ENCODE data around the gene GLTP. TPM values are rescaled to one million over a fixed set of nuclear protein-coding genes. Genes with fewer than 3 reads are reported as not detected.

The GLTP gene
- total RNA-seq, 4 donors from 2014 or later = 207 to 654 (median 526) TPM

DNA sequence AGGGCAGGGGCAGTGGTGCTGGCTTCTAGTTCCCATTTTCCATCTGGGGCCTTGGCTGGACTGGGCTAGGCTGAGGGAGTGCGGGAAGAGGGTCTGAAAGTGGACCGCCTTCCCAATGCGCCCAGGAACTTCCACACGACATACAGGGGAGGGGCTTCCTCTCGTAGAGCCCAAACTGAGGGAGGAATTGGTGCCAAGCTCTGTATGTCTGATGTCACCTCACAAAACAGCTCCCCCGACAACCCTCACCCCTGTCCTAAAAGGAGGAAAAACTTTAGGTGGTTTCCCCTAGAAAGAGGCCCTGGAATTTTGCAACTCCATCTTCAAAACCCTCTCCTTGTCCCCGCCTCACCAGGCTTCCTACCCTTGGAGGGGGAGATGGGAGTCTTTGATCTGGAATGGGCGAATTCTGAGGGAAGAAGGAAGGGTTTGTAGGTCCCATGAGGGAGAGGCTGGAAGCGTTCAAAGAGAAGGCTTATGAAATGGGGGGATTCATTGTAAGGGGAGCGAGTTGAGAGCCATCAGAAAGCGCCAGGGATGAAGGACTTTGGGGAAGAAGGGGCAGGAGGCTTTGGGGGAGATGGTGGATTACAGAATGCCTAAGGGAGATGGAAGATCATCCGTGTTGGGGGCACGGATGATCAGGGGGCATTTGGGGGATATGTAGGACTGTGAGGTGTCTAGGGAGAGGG lies 844 bp downstream of the GLTP start:
- peak overlapping the region; percentile 90 for H3K27ac ChIP-seq
- H3K4me1 ChIP-seq = peaks cover 62% of the 10 kb centered on the region
- no peak for DNase-seq (ENCODE audit: low spot score in 2 of 2)
- TF ChIP-seq POLR2AphosphoS5 (IDR thresholded peaks at IDR 0.05) (no peak), POLR2A (IDR thresholded peaks at IDR 0.05) (no peak), EP300 (IDR thresholded peaks at IDR 0.05) (no peak), CTCF (IDR thresholded peaks at IDR 0.05) (no peak)
- peak overlapping the region; percentile 91 for H3K4me3 ChIP-seq
- no peaks in the 10 kb centered on the region for H3K27me3 ChIP-seq
- H3K9me3 ChIP-seq = no peaks in the 10 kb centered on the region
- 7% methylated on average over 12 of the region's 13 CpGs for WGBS
- no peaks in the 10 kb centered on the region for H3K36me3 ChIP-seq

- Histone ChIP-seq H3K27me3 (no peaks in the 10 kb centered on the region), H3K27ac (peak overlapping the region; percentile 90), H3K9me3 (no peaks in the 10 kb centered on the region), H3K4me3 (peak overlapping the region; percentile 91), H3K4me1 (peaks cover 70% of the 10 kb centered on the region), H3K36me3 (no peaks in the 10 kb centered on the region)
- TF ChIP-seq POLR2A (IDR thresholded peaks at IDR 0.05) = no peak
- no peak for TF ChIP-seq CTCF (IDR thresholded peaks at IDR 0.05)
- no peak for TF ChIP-seq EP300 (IDR thresholded peaks at IDR 0.05)
- no peak for TF ChIP-seq POLR2AphosphoS5 (IDR thresholded peaks at IDR 0.05)
- DNase-seq (ENCODE audit: low spot score in 2 of 2) = no peak
- 31% methylated on average over 7 of the region's 7 CpGs for WGBS
Measured at GRCh38 chr12:109878749-109879148, 1.6 kb downstream of the GLTP start.

DNA sequence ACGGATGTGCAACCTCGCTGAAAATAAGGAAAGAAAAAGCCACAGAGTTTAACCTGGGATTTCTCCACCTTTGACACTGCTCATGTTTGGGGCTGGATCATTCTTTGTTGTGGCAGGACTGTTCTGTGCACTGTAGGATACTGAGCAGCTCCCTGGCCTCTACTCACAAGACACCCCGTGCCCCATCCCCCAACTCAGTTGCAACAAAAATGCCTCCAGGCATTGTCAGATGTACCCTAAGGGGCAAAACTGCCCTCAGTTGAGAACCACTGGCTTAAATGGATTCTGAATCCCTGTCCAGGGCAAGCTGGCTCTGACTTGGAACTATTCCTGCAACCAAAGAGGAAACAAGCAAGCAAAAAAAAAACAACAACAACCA lies 2.1 kb downstream of the GLTP start:
- Histone ChIP-seq H3K27me3 (no peaks in the 10 kb centered on the region), H3K27ac (peak overlapping the region; percentile 90), H3K36me3 (no peaks in the 10 kb centered on the region), H3K4me3 (peak overlapping the region; percentile 91), H3K4me1 (peaks cover 70% of the 10 kb centered on the region), H3K9me3 (no peaks in the 10 kb centered on the region)
- TF ChIP-seq POLR2AphosphoS5 (IDR thresholded peaks at IDR 0.05) (no peak), EP300 (IDR thresholded peaks at IDR 0.05) (no peak), POLR2A (IDR thresholded peaks at IDR 0.05) (no peak), CTCF (IDR thresholded peaks at IDR 0.05) (no peak)
- WGBS = 76% methylated on average over 3 of the region's 3 CpGs
- no peak for DNase-seq (ENCODE audit: low spot score in 2 of 2)

- no peaks in the 10 kb centered on the region for H3K9me3 ChIP-seq
- WGBS = 53% methylated on average over 7 of the region's 10 CpGs
- H3K27me3 ChIP-seq = no peaks in the 10 kb centered on the region
- no peak for TF ChIP-seq EP300 (IDR thresholded peaks at IDR 0.05)
- TF ChIP-seq POLR2AphosphoS5 (IDR thresholded peaks at IDR 0.05) = no peak
- TF ChIP-seq POLR2A (IDR thresholded peaks at IDR 0.05) = no peak
- TF ChIP-seq CTCF (IDR thresholded peaks at IDR 0.05) = no peak
- no peaks in the 10 kb centered on the region for H3K36me3 ChIP-seq
- peak overlapping the region; percentile 90 for H3K27ac ChIP-seq
- H3K4me3 ChIP-seq = peak overlapping the region; percentile 91
- peaks cover 72% of the 10 kb centered on the region for H3K4me1 ChIP-seq
- DNase-seq (ENCODE audit: low spot score in 2 of 2) = no peak
Measured at GRCh38 chr12:109877504-109878246, 2.7 kb downstream of the GLTP start.

DNA sequence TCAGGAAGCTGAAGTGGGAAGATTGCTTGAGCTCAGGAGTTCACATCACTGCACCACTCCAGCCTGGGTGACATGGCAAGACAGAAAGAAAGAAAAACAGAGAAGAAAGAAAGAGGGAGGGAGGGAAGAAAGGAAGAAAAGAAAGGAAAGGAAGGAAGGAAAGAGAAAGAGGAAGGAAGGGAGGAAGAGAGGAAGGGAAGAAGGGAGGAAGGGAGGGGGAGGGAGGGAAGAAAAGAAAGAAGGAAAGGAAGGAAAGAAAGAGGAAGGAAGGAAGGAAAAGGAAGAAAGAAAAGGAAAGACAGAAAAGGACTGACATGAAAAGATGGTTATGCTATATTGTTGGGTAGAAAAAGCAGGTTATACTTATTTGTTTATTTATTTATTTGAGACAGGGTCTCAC lies 3.9 kb downstream of the GLTP start:
- H3K4me3 ChIP-seq = no peak overlapping the region
- H3K27ac ChIP-seq = peak overlapping the region; percentile 90
- TF ChIP-seq POLR2A (IDR thresholded peaks at IDR 0.05) (no peak), EP300 (IDR thresholded peaks at IDR 0.05) (no peak), CTCF (IDR thresholded peaks at IDR 0.05) (no peak), POLR2AphosphoS5 (IDR thresholded peaks at IDR 0.05) (no peak)
- no peak for DNase-seq (ENCODE audit: low spot score in 2 of 2)
- peaks cover 6% of the 10 kb centered on the region for H3K36me3 ChIP-seq
- no peaks in the 10 kb centered on the region for H3K27me3 ChIP-seq
- H3K9me3 ChIP-seq = no peaks in the 10 kb centered on the region
- peaks cover 83% of the 10 kb centered on the region for H3K4me1 ChIP-seq

All from suprapubic skin (tissue), 4 donors.